HEK293 (cell line): Measurements from ENCODE around the gene PPP1R27.
A peak's percentile ranks its signal among the peaks of the same experiment; 100 is the strongest.

Experiments
- BCL11B ChIP-seq: fragments of 450-650 bp; formaldehyde crosslinking; IDR thresholded peaks from 2 replicates; pipeline ENCODE4 v1.5.1; 2016; ENCODE audit warnings: low read depth, missing biosample characterization, missing genetic modification characterization
- FEZF1 ChIP-seq: fragments of 450-650 bp; formaldehyde crosslinking; IDR thresholded peaks from 2 replicates; pipeline ENCODE4 v1.5.1; 2016; ENCODE audit warnings: missing biosample characterization, missing genetic modification characterization
- GLIS2 ChIP-seq: fragments of 450-650 bp; formaldehyde crosslinking; IDR thresholded peaks from 2 replicates; pipeline ENCODE4 v1.5.1; 2016; ENCODE audit warnings: missing biosample characterization, missing genetic modification characterization
- HOXC10 ChIP-seq: sonication (generic); formaldehyde crosslinking; IDR thresholded peaks from 2 replicates; pipeline ENCODE4 v1.8.1; 2023; ENCODE audit warnings: mild to moderate bottlenecking, missing genetic modification reagents
- KLF7 ChIP-seq: fragments of 450-650 bp; formaldehyde crosslinking; IDR thresholded peaks from 2 replicates; pipeline ENCODE4 v1.5.1; 2016; ENCODE audit warnings: missing biosample characterization, missing genetic modification characterization, borderline replicate concordance
- MYNN ChIP-seq: fragments of 450-650 bp; formaldehyde crosslinking; IDR thresholded peaks from 2 replicates; pipeline ENCODE4 v1.5.1; 2016; ENCODE audit warnings: missing biosample characterization, missing genetic modification characterization, borderline replicate concordance
- RBAK ChIP-seq: fragments of 450-650 bp; formaldehyde crosslinking; IDR thresholded peaks from 2 replicates; pipeline ENCODE4 v1.5.1; 2016; ENCODE audit warnings: missing biosample characterization, missing genetic modification characterization
- REPIN1 ChIP-seq: fragments of 450-650 bp; formaldehyde crosslinking; IDR thresholded peaks from 2 replicates; pipeline ENCODE4 v1.5.1; 2017; ENCODE audit warnings: missing biosample characterization, missing genetic modification characterization, low read depth
- SP7 ChIP-seq: fragments of 450-650 bp; formaldehyde crosslinking; IDR thresholded peaks from 2 replicates; pipeline ENCODE4 v1.5.1; 2016; ENCODE audit warnings: missing biosample characterization, missing genetic modification characterization
- ZNF175 ChIP-seq: fragments of 450-650 bp; formaldehyde crosslinking; IDR thresholded peaks from 2 replicates; pipeline ENCODE4 v1.5.1; 2016; ENCODE audit warnings: missing biosample characterization, missing genetic modification characterization
- ZNF2 ChIP-seq: fragments of 450-650 bp; formaldehyde crosslinking; IDR thresholded peaks from 2 replicates; pipeline ENCODE4 v1.5.1; 2016; ENCODE audit warnings: missing biosample characterization, missing genetic modification characterization
- ZNF221 ChIP-seq: fragments of 450-650 bp; formaldehyde crosslinking; IDR thresholded peaks from 2 replicates; pipeline ENCODE4 v1.5.1; 2017; ENCODE audit warnings: missing biosample characterization, missing genetic modification characterization, borderline replicate concordance
- ZNF239 ChIP-seq: fragments of 450-650 bp; formaldehyde crosslinking; IDR thresholded peaks from 2 replicates; pipeline ENCODE4 v1.5.1; 2016; ENCODE audit warnings: missing biosample characterization, missing genetic modification characterization
- ZNF24 ChIP-seq: fragments of 450-650 bp; formaldehyde crosslinking; IDR thresholded peaks from 2 replicates; pipeline ENCODE4 v1.5.1; 2016; ENCODE audit warnings: missing biosample characterization, missing genetic modification characterization
- ZNF354C ChIP-seq: fragments of 450-650 bp; formaldehyde crosslinking; IDR thresholded peaks from 2 replicates; pipeline ENCODE4 v1.5.1; 2016; ENCODE audit warnings: missing biosample characterization, missing genetic modification characterization, low read depth, borderline replicate concordance
- ZNF423 ChIP-seq: fragments of 450-650 bp; formaldehyde crosslinking; IDR thresholded peaks from 2 replicates; pipeline ENCODE4 v1.5.1; 2016; ENCODE audit warnings: missing biosample characterization, missing genetic modification characterization
- ZNF549 ChIP-seq: fragments of 450-650 bp; IDR thresholded peaks from 2 replicates; pipeline ENCODE4 v1.5.1; 2018; ENCODE audit warnings: missing biosample characterization, missing genetic modification characterization, mild to moderate bottlenecking, inconsistent platforms, moderate library complexity
- ZNF624 ChIP-seq: fragments of 450-650 bp; formaldehyde crosslinking; IDR thresholded peaks from 2 replicates; pipeline ENCODE4 v1.5.1; 2017; ENCODE audit warnings: missing biosample characterization, missing genetic modification characterization
- ZNF654 ChIP-seq: fragments of 450-650 bp; formaldehyde crosslinking; IDR thresholded peaks from 2 replicates; pipeline ENCODE4 v1.5.1; 2016; ENCODE audit warnings: low read depth, missing biosample characterization, missing genetic modification characterization
- ZNF843 ChIP-seq: fragments of 450-650 bp; formaldehyde crosslinking; IDR thresholded peaks from 2 replicates; pipeline ENCODE4 v1.5.1; 2016; ENCODE audit warnings: missing biosample characterization, missing genetic modification characterization
- TF ChIP-seq, protein P1 (sequence below): fragments of 450-650 bp; formaldehyde crosslinking; IDR thresholded peaks from 2 replicates; pipeline ENCODE4 v1.5.1; 2016; ENCODE audit warnings: missing biosample characterization, missing genetic modification characterization, borderline replicate concordance
- TF ChIP-seq, protein P2 (sequence below): fragments of 450-650 bp; formaldehyde crosslinking; IDR thresholded peaks from 2 replicates; pipeline ENCODE4 v1.5.1; 2016; ENCODE audit warnings: missing biosample characterization, missing genetic modification characterization, low read depth
- TF ChIP-seq, protein P3 (sequence below): fragments of 450-650 bp; formaldehyde crosslinking; IDR thresholded peaks from 2 replicates; pipeline ENCODE4 v1.5.1; 2016; ENCODE audit warnings: missing biosample characterization, missing genetic modification characterization
- TF ChIP-seq, protein P4 (sequence below): fragments of 450-650 bp; formaldehyde crosslinking; IDR thresholded peaks from 2 replicates; pipeline ENCODE4 v1.5.1; 2016; ENCODE audit warnings: missing biosample characterization, missing genetic modification characterization
- TF ChIP-seq, protein P5 (sequence below): fragments of 450-650 bp; formaldehyde crosslinking; IDR thresholded peaks from 2 replicates; pipeline ENCODE4 v1.5.1; 2016; ENCODE audit warnings: missing biosample characterization, missing genetic modification characterization

The PPP1R27 gene

DNA sequence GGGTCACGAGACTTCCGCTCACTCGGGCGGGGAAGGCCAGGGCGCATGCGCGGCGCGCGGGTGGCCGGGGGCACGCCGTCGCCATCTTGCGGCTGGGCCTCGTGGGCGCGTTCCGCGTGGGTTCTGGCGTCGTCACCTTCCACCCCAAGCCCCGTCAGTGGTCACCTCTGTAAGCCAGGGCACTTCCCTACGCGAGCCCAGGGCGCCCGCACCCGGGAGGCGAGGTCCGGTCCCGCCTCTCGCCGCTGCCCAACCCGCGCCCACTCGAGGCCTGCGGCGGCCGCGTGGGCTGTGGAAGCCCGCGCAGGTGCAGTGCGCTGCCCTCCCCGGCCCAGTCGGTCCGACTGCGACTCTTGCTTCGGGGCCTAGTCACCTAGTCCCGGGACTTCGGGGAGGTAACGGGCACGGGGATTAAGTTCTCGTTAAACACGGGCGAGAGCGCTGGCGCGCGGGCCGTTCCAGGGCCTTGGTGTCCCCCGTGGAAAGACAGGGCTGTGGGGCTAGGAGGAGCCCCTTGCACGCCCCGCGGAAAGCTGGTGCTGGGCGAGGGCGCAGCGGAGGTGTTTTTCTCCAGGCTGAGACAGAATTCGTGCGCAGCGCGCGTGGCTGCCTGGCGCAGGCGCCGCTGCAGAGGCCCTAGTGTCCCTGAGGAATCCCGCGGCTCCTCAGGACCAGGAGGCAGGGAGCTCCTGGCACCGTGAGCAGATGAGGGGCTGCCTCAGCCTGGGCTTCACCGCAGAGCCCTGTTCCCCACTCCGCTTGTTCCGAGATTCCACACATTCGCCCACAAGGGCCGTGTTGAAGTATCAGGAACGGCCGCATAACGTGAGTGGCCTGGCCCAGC, 36.8 kb upstream of the PPP1R27 start (continued):
- TF ChIP-seq, protein P1, sequence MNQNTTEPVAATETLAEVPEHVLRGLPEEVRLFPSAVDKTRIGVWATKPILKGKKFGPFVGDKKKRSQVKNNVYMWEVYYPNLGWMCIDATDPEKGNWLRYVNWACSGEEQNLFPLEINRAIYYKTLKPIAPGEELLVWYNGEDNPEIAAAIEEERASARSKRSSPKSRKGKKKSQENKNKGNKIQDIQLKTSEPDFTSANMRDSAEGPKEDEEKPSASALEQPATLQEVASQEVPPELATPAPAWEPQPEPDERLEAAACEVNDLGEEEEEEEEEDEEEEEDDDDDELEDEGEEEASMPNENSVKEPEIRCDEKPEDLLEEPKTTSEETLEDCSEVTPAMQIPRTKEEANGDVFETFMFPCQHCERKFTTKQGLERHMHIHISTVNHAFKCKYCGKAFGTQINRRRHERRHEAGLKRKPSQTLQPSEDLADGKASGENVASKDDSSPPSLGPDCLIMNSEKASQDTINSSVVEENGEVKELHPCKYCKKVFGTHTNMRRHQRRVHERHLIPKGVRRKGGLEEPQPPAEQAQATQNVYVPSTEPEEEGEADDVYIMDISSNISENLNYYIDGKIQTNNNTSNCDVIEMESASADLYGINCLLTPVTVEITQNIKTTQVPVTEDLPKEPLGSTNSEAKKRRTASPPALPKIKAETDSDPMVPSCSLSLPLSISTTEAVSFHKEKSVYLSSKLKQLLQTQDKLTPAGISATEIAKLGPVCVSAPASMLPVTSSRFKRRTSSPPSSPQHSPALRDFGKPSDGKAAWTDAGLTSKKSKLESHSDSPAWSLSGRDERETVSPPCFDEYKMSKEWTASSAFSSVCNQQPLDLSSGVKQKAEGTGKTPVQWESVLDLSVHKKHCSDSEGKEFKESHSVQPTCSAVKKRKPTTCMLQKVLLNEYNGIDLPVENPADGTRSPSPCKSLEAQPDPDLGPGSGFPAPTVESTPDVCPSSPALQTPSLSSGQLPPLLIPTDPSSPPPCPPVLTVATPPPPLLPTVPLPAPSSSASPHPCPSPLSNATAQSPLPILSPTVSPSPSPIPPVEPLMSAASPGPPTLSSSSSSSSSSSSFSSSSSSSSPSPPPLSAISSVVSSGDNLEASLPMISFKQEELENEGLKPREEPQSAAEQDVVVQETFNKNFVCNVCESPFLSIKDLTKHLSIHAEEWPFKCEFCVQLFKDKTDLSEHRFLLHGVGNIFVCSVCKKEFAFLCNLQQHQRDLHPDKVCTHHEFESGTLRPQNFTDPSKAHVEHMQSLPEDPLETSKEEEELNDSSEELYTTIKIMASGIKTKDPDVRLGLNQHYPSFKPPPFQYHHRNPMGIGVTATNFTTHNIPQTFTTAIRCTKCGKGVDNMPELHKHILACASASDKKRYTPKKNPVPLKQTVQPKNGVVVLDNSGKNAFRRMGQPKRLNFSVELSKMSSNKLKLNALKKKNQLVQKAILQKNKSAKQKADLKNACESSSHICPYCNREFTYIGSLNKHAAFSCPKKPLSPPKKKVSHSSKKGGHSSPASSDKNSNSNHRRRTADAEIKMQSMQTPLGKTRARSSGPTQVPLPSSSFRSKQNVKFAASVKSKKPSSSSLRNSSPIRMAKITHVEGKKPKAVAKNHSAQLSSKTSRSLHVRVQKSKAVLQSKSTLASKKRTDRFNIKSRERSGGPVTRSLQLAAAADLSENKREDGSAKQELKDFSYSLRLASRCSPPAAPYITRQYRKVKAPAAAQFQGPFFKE (tag by site-specific recombination) = no peak; the same call in 1 of the 2 replicates
- TF ChIP-seq REPIN1 (tag by site-specific recombination) (no peak), ZNF654 (tag by site-specific recombination) (no peak), HOXC10 (CRISPR knock-in tag) (no peak), MYNN (tag by site-specific recombination) (no peak), ZNF24 (no peak), ZNF843 (tag by site-specific recombination) (no peak), ZNF423 (tag by site-specific recombination) (no peak), RBAK (tag by site-specific recombination) (no peak), ZNF175 (tag by site-specific recombination) (no peak), BCL11B (tag by site-specific recombination) (peak; percentile 24; the same call in 1 of the 2 replicates), ZNF549 (tag by site-specific recombination) (no peak), ZNF221 (tag by site-specific recombination) (no peak), GLIS2 (tag by site-specific recombination) (no peak), FEZF1 (tag by site-specific recombination) (peak; percentile 3), KLF7 (tag by site-specific recombination) (no peak), ZNF2 (peak; percentile 37; the same call in 1 of the 2 replicates), SP7 (peak; percentile 42), ZNF239 (tag by site-specific recombination) (no peak), ZNF624 (no peak), ZNF354C (tag by site-specific recombination) (no peak)
- TF ChIP-seq, protein P2, sequence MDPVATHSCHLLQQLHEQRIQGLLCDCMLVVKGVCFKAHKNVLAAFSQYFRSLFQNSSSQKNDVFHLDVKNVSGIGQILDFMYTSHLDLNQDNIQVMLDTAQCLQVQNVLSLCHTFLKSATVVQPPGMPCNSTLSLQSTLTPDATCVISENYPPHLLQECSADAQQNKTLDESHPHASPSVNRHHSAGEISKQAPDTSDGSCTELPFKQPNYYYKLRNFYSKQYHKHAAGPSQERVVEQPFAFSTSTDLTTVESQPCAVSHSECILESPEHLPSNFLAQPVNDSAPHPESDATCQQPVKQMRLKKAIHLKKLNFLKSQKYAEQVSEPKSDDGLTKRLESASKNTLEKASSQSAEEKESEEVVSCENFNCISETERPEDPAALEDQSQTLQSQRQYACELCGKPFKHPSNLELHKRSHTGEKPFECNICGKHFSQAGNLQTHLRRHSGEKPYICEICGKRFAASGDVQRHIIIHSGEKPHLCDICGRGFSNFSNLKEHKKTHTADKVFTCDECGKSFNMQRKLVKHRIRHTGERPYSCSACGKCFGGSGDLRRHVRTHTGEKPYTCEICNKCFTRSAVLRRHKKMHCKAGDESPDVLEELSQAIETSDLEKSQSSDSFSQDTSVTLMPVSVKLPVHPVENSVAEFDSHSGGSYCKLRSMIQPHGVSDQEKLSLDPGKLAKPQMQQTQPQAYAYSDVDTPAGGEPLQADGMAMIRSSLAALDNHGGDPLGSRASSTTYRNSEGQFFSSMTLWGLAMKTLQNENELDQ (tag by site-specific recombination) = no peak
- TF ChIP-seq, protein P3, sequence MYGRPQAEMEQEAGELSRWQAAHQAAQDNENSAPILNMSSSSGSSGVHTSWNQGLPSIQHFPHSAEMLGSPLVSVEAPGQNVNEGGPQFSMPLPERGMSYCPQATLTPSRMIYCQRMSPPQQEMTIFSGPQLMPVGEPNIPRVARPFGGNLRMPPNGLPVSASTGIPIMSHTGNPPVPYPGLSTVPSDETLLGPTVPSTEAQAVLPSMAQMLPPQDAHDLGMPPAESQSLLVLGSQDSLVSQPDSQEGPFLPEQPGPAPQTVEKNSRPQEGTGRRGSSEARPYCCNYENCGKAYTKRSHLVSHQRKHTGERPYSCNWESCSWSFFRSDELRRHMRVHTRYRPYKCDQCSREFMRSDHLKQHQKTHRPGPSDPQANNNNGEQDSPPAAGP (tag by site-specific recombination) = peak; percentile 52
- TF ChIP-seq, protein P4, sequence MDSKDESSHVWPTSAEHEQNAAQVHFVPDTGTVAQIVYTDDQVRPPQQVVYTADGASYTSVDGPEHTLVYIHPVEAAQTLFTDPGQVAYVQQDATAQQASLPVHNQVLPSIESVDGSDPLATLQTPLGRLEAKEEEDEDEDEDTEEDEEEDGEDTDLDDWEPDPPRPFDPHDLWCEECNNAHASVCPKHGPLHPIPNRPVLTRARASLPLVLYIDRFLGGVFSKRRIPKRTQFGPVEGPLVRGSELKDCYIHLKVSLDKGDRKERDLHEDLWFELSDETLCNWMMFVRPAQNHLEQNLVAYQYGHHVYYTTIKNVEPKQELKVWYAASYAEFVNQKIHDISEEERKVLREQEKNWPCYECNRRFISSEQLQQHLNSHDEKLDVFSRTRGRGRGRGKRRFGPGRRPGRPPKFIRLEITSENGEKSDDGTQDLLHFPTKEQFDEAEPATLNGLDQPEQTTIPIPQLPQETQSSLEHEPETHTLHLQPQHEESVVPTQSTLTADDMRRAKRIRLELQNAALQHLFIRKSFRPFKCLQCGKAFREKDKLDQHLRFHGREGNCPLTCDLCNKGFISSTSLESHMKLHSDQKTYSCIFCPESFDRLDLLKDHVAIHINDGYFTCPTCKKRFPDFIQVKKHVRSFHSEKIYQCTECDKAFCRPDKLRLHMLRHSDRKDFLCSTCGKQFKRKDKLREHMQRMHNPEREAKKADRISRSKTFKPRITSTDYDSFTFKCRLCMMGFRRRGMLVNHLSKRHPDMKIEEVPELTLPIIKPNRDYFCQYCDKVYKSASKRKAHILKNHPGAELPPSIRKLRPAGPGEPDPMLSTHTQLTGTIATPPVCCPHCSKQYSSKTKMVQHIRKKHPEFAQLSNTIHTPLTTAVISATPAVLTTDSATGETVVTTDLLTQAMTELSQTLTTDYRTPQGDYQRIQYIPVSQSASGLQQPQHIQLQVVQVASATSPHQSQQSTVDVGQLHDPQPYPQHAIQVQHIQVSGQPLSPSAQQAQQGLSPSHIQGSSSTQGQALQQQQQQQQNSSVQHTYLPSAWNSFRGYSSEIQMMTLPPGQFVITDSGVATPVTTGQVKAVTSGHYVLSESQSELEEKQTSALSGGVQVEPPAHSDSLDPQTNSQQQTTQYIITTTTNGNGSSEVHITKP (tag by site-specific recombination) = no peak
- TF ChIP-seq, protein P5, sequence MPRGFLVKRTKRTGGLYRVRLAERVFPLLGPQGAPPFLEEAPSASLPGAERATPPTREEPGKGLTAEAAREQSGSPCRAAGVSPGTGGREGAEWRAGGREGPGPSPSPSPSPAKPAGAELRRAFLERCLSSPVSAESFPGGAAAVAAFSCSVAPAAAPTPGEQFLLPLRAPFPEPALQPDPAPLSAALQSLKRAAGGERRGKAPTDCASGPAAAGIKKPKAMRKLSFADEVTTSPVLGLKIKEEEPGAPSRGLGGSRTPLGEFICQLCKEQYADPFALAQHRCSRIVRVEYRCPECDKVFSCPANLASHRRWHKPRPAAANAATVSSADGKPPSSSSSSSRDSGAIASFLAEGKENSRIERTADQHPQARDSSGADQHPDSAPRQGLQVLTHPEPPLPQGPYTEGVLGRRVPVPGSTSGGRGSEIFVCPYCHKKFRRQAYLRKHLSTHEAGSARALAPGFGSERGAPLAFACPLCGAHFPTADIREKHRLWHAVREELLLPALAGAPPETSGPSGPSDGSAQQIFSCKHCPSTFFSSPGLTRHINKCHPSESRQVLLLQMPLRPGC (tag by site-specific recombination) = peak; percentile 66
